MM.1S (cell line): ENCODE results near the gene IFRD1.

ENCODE experiments used
- CTCF ChIP-seq: fragments of 300-600 bp; sonication (generic); IDR thresholded peaks from 2 replicates; pipeline ENCODE4 v1.5.1; 2016; ENCODE audit warnings: antibody characterized with exemption, low read length, mixed read lengths
- EZH2 ChIP-seq: fragments of 300-600 bp; sonication (generic); optimal IDR thresholded peaks from 2 replicates; pipeline ENCODE3; 2017; ENCODE audit warnings: low read depth, mild to moderate bottlenecking, antibody characterized with exemption, low read length, mixed read lengths
- EZH2phosphoT487 ChIP-seq: fragments of 300-600 bp; sonication (generic); IDR thresholded peaks from 2 replicates; pipeline ENCODE4 v1.6.1; 2018; ENCODE audit warnings: antibody characterized with exemption, low read length

GRCh38 chr7:112452102-112452888 is 2.0 kb downstream of the IFRD1 start:
- TF ChIP-seq CTCF (peak; percentile 48), EZH2 (no peak), EZH2phosphoT487 (no peak)
